ENCODE measurements around the gene SLC52A3. TPM values are rescaled to one million over a fixed set of nuclear protein-coding genes. Genes with fewer than 3 reads are reported as not detected.
"Not testable (repeated sequence)": the region's sequence is repeated elsewhere in the genome, so short reads cannot be mapped to it uniquely, and the experiment has no call there.

Gene SLC52A3
- not detected for polyA plus RNA-seq (2013, experiment 1 of 2; ENCODE audit: insufficient read length)
- polyA plus RNA-seq (2013, experiment 2 of 2; ENCODE audit: insufficient read length): not detected

DNA sequence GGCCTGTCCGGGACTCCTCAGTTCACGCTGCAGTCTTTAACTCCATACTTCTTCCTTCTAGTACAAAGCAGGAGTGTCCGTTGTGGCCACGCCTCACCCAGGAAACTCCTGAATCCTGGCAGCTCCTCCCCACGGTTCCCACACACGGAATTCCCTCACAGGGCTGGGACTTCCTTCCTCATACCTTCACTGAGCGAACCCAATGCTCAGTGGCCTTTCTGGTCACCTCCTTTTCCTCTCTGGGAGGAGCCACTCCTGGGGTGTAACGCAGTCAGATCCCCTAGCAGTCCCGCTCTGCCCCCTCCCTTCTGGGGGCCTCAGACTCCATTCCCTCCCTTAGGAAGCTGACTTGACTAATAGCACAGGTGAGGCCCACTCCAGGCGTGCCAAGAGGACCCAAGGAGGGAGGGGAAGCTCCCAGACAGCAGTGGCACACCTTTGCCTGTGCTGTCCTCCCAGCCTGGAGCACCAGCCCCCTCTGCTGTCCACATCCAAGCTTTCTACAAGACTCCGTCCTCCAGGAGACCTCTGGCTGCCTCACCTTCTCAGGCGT is at the start of gene SLC52A3:
Gene SLC52A3 (minus strand): TSS at position 75 of the 553 bp plus-strand sequence. CDS start 2,726 bp downstream, outside the sequence.
- DNase-seq: no peak

DNA sequence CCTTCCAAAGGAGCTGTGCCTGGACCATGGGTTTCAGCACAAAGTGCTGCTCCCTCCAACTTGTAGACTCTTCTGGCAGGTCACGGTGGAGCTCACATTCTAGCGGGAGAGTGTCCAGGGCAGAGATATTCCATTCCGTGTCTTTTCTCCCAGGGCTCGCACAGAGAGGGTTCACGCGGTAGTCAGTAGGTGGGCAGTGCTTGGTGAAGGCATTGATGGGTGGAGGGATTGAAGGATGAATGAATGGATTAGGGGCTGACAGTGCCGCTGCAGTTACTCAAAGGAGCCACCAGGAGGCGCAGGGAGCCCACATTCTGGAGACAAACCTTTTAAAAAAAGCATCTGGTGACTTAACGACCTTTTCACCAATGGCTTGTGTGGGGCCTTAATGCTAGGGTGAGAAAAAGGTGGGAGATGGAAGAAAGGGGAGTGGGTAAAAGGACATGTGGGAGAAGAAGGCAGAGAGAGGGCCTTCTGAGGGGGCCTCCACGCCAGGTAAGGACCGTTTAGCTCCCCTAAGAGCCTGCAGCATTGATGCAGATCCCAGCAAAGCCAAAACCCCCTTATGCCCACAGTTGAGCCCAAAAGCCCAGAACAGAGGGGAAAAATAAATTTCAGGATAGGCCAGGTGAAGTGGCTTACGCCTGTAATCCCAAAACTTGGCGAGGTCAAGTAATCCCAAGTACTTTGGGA is 47.8 kb upstream of the SLC52A3 start:
- DNase-seq: peak; percentile 48

DNA sequence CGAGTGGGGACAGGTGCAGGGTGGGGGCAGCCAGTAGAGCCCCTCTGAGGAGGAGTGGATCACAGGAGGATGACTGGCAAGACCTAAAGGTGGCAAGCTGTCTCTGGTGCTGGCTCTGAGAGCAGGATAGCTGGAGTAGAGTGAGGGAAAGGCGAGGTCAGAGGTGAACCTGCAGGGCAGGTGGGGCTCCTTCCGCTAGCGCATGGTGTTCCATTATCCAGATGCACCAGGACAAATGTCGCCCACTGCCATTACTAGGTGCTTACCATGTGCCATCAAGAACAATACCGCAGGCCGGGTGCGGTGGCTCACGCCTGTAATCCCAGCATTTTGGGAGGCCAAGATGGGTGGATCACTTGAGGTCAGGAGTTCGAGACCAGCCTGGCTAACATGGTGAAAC is 46.9 kb upstream of the SLC52A3 start:
- no peak for DNase-seq

DNA sequence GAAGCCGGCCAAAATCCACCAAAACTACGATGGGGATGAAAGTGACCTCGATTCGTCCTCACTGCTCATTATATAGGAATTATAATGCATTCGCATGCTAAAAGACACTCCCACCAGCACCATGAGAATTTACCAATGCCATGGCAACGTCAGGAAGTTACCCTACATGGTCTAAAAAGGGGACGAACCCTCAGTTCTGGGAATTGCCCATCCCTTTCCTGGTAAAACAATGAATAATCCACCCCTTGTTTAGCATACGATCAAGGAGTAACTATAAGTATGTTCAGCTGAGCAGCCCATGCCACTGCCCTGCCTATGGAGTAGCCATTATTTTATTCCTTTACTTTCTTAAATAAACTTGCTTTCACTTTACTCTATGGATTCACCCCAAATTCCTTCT is 45.1 kb upstream of the SLC52A3 start:
- DNase-seq: no peak

DNA sequence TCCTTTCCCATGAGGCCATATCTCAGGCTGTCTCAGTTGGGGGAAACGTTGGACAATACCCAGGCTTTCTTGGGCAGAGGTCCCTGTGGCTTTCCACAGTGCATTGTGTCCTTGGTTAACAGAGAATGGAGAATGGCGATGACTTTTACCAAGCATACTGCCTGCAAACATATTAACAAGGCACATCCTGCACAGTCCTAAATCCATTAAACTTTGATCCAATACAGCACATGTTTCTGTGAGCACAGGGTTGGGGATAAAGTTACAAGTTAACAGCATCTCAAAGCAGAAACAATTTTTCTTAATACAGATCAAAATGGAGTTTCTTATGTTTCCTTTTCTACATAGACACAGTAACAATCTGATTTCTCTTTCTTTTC is 44.1 kb upstream of the SLC52A3 start:
- not testable (repeated sequence) for DNase-seq

DNA sequence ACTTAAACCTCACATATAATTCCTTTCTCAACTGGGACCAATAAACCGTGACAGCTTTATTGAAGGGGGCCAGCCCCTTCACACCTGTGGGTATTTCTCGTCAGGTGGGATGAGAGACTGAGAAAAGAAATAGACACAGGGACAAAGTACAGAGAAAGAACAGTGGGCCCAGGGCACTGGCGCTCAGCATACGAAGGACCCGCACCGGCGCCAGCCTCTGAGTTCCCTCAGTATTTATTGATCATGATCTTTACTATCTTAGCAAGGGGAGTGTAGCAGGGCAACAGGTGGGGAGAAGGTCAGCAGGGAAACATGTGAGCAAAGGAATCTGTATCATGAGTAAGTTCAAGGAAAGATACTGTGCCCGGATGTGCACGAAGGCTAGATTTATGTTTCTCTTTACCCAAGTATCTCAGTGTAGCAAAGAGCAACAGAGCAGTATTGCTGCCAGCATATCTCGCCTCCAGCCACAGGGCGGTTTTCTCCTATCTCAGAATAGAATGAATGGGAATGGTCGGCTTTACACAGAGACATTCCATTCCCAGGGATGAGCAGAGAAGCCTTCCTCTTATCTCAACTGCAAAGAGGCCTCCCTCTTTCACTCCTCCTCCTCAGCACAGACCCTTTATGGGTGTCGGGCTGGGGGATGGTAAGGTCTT is 43.6 kb upstream of the SLC52A3 start:
- DNase-seq: not testable (repeated sequence)

DNA sequence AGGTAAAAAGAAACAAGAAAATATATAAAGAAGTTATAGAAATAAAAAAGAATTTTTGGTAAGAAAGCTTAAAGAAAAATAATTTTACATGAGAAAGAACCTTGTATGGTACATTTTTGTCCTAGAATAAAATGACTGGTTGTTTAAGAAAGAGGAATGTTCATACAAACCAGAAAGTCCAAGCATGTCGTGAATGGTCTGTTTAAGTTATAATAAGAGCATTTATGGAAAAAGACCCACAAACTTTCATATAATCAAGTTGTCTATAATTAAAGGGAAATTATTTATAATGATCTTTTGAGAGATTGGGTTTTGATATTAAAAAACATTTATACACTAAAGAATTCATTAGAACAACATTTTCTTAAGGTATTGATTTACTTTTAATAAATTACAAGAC is 37.4 kb upstream of the SLC52A3 start:
- peak; percentile 8 for DNase-seq

DNA sequence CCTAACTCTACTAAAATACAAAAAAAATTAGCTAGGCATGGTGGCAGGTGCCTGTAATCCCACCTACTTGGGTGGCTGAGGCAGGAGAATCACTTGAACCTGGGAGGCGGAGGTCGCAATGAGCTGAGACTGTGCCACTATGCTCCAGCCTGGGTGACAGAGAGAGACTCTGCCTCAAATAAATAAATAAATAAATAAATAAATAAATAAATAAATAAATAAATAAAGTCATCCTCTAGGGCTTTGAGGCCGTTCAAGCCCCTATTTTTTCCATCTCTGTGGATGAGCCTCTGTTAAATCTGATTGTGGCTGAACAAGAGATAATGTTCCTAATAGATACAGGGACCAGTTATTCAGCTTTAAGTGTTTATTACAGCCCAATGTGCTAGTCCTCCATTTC is 33.4 kb upstream of the SLC52A3 start:
- no peak for DNase-seq

DNA sequence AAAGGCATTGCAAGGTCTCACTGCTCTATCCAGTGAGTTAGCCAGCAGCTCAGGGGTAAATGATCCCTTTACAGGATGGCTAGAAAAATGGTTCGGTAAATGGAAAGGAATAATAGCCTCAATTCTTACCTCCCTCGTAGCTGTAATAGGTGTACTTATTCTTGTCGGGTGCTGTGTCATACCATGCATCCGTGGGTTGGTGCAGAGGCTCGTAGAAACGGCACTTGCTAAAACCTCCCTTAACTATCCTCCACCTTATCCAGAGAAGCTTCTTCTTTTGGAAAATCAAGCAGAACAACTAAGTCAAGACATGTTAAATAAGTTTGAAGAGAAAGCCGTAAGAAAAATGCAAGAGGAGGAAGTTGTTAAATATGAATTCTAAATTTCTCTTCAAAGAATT is 31.7 kb upstream of the SLC52A3 start:
- DNase-seq: not testable (repeated sequence)

DNA sequence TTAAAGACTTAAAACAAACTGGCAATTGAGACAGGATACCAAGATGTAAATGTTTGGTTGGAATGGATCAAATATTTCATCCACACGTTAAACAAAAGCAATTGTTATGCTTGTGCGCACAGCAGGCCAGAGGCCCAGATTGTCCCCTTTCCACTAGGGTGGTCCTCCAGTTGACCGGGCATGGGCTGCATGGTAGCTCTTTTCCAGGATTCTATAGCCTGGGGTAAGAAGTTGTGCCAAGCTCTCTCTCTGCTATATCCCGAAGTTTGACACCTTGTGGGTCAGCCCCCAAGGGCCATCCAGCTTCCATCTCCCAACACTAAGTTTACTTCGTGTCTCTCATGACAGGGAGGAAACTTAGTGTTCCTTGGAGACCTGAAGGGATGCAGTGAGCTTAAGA is 30.4 kb upstream of the SLC52A3 start:
- not testable (repeated sequence) for DNase-seq

DNA sequence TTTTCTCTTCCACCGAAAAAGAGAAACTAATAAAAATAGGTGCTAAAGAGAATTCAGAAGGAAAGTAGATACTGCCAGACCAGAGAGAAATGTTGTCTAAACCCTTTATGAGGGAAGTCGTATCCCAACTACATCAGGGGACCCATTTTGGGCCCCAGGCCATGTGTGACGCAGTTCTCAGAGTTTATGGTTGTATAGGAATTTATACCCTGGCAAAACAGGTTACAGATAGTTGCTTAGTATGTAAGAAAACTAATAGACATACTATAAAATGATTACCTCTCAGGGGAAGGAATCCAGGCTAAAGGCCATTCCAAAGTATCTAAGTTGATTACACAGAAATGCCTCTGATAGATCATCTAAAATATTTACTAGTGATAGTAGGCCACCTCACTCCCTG is 28.6 kb upstream of the SLC52A3 start:
- DNase-seq: no peak

DNA sequence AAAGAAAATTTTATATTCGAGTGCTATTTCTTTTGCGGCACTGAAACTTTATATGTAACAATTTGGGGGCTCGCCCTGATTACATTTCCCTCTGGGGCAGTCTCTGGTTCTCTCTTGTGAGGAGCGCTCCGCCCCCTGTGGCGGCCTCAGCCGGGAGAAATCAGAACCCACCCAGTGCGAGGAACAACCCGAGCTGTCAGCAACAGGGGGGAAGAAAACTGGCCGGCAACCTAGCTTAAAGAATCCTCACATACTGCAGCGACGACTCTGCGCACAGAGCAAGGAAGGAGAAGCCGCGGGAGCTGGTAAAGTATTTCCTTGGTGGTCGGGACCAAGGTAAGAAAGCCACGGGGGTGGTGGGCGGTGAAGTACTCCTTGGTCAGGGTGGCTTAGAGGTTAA is 23.9 kb upstream of the SLC52A3 start:
- DNase-seq: no peak

DNA sequence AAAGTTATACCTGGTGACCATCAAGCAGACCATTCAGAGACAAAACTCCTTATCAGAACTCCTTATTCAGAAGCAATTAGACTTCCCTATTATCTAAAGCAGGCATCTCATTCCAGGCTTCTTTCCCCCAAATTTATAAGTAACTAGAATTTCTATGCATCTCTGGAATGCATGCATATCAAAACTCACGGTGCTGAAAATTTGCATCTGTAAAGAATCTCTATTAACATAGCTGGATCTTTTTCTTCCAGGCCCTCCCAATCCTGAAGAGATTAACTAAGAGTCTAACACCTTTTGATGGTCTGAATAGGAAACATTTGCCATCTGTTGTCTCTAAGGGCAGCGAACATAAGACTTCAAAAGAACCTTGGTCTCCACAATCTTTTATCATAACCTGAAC is 22.8 kb upstream of the SLC52A3 start:
- DNase-seq: no peak

DNA sequence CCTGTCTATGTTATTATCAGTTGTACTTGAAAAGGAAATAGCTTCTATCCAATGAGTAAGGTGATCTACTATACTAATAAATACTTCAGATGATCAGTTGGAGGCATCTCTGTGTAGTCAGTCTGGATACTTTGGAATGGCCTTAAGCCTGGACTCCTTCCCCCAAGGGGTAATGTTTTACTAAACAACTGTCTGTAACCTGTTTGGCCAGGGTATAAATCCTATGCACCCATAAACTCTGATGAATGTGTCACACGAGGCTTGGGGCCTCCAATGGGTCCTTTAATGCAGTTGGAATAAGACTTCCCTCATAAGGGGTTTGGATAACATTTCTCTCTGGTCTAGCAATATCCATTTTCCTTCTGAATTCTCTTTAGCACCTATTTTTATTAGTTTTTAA is 19.5 kb upstream of the SLC52A3 start:
- no peak for DNase-seq

DNA sequence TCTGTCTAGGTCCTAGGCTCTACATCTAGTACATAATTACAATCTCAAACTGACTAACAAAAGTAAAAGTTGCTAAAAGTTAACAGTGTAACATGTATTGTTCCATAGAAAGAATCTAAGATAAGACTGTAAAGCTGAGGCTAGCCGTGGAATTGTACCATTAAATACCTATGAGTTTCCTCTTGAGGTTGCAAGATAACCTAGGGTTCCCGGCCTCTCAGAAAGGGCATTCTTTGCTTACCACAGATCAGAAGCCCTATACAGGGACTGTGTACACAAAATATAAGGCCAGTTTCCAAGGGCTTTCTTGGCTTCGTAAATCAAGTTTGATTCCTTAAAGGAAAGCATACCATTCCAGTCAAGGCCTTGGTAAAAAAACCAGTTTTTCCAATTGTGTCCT is 11.5 kb upstream of the SLC52A3 start:
- DNase-seq: no peak

DNA sequence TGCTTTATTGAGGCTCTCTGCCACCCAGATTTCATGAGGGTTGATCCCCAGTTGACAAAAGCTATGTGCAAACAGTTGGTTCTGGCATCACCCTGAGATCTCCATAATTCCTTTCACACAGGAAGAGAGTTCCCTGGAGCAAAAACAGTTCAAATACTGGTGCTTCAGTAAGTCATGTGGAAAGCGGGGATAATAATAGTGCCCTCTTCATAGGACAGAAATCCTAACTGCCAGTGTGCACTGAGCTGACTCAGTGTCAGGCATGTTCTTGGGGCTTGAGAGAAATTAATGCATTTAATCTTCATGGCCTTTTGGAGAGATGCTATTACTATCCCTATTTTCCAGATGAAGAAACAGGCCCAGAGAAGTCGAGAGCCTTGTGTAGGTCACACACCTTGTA is 7.9 kb upstream of the SLC52A3 start:
- DNase-seq: no peak

DNA sequence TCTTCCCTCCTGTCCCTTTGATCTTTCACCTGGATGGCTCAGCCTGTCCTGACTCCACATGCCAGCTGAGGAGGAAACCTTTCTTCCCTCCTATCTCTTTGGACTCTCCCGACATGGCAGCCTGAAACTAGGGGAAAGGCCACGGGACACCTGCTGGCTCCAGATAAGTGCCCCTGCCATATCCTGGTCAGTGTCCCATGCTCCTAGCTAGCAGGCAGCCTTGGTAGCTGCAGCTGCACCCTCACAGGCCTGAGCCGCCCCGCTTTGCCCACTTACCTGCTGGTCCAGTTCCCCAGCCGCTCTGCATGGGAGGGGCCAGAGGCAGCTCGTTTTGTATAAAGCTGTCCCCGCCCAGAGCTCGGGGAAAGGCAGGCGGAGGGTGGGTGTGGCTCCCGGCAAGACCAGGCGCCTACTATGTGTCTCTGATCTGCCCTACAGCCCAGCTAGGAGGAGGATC is 7.4 kb upstream of the SLC52A3 start:
- no peak for DNase-seq

DNA sequence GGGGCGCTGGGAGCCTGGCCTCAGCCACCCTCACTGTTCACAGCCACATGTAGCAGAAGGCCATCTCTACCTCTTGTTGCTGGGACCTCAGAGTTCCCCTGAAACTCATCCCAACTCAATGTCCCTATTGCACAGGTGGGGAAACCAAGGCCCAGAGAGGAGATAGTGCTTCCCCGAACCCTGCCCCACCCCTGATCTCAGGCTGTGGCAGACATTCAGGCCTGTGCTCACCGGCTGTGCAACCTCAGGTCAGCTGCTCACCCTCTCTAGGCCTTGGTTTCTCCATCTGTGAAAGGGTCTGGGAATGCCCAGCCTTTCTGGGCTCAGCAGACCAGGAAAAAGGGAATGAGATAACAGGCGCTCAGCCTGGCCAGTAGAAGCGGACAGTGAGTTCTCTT is 6.4 kb upstream of the SLC52A3 start:
- DNase-seq: no peak

DNA sequence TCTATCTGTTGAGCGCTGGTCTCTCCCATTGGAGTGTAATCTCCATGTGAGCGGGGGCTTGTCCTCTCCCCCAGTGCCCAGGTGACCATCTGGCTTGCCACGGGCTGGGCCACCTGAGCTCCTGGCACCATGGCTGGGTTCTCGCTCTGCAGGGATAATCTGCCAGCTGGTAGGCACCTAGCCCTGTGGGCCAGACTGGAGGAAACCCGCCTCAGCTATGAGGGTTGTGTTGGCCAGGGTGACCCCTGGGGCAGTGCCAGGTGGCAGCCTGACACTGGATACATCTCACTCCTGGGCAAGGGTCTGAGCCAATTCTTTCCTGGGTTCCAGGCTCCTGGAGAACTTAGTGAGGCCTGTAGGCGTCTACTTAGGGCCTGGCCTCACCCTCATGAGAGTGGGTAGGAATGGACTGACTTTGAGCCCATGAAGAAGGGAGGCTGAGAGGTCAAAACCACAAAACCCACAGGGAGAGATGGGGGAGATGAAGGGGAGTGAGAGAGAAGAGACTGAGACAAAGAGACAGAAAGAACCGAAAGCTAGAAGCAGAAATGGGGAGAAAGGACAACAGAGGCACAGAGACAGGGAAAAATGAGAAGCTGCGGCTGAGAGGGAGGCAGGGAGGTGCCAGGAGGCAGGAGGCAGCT is 5.8 kb upstream of the SLC52A3 start:
- DNase-seq: no peak

DNA sequence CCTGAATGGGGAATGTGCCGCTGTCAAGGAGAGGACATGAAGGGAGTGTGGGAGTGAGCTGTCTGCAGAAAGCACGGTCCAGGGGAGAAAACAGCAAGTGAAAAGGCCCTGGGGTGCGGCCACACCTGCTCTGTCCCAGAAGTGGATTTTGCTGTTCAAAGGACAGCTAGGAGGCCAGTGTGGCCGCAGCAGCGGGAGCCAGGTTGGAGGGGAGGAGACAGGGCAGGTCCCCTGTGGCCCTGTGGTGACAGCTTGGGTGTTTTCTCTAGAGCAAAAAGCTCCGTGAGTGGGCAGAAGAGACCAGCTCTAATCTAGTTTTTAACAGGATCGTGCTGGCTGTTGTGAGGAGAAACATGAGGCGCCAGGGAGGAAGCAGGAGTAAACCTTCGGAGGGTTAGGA is 4.5 kb upstream of the SLC52A3 start:
- DNase-seq: no peak

DNA sequence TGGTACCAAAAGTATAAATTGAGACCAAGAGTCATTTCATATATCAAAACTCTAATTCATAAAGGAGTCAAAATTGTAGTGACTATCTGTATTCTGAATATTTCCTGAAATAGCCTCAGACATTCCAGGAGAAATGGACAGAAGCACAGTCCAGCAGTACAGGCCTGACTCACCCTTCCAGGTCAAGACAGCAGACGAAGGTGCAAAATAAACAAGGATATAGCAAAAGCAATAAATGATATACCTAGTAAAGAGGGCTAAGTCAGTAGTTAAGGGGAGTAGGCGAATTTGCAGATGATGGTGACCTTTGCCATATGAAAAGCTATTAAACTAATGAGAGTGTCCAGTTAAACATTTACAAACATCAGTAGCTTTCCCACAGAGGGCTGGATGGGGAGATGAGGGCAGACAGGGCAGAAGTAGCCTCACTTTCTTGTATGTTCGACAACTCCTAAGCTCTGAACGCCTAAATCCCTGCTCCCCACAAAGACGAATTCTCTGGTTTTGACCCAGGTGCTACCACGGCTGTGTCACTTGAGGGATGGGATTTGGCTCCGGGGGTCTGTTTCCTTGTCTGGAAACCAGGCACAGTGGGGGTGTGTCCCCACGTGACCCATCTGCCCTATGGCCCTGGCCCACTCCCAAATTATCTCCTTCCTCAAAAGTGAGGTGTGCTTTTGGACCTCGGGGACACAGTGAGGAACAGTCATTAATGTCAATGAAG is 3.6 kb upstream of the SLC52A3 start:
- DNase-seq: no peak

DNA sequence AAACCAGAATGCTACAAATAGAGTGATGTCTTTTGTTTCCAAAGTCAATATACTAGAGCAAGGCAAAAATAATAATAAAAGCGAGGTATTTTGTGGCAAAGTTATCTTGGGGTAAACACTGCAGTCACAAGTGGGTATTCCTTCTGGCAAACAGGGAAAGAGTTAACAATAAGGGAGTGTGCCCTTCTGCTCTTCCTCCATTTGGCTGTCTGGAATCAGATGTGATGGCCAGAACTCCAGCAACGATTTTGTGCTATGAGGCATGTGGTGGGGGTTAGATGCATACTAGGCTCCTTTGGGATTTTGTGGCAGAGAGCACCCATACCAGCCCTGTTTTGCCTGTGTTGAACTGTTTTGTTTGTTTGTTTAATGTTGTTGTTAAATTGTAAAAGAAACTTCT is 2.4 kb upstream of the SLC52A3 start:
- no peak for DNase-seq

DNA sequence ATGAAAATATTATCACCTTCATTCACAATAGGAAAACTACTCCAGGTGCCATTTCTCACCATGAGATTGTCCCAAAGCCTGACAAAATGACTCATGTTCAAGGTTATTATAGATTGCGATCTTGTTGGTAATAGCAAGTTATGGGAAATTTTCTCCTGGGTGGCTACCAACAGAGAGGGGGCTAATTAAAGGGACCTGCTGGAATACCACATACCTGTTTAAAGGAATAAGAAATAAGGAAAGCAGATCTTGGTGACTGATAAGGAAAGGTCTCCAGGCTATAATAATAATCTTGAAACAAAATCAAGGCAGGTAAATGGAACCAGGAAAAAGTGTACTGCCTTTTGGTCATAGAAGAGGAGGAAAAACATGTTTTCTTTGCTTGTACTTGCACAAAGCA is 1.4 kb downstream of the SLC52A3 start:
- DNase-seq: no peak

All from fibroblast of skin of back (primary cell).